Prostate gland (tissue), 2 donors: ENCODE results near the gene SENP8. TPM values are rescaled to one million over a fixed set of nuclear protein-coding genes. Genes with fewer than 3 reads are reported as not detected.

Source experiments
- DNase-seq: peaks from one replicate; pipeline ENCODE4 v3.0.0-alpha.2; 2019; ENCODE audit warnings: low spot score
- H3K27ac ChIP-seq, 2 donors: fragments of 200-600 bp; sonication (generic); 2 replicates each; pipeline ENCODE4 v1.5.1; 2017 to 2019
- H3K27me3 ChIP-seq: fragments of 200-600 bp; sonication (generic); replicated peaks from 2 replicates; pipeline ENCODE4 v1.5.1; 2019; ENCODE audit not compliant: insufficient read depth
- H3K36me3 ChIP-seq, 2 donors: fragments of 200-600 bp; sonication (generic); 1 replicate in 1 of 2; 2 replicates in 1 of 2; pipeline versions ENCODE4 v1.5.1 to v1.8.1; 2017 to 2019
- H3K4me1 ChIP-seq: fragments of 200-600 bp; sonication (generic); replicated peaks from 2 replicates; pipeline ENCODE4 v1.5.1; 2019
- H3K4me3 ChIP-seq, 2 donors: fragments of 200-600 bp; sonication (generic); 2 replicates each; pipeline ENCODE4 v1.5.1; 2017 to 2019
- H3K9me3 ChIP-seq: fragments of 200-600 bp; sonication (generic); 2 replicates; pipeline ENCODE4 v1.5.1; 2017
- POLR2A ChIP-seq: fragments of 450-650 bp; IDR thresholded peaks from one replicate; pipeline ENCODE4 v1.6.1; 2016; ENCODE audit warnings: antibody characterized with exemption, mild to moderate bottlenecking
- POLR2AphosphoS5 ChIP-seq: sonication (generic); formaldehyde crosslinking; IDR thresholded peaks from one replicate; pipeline ENCODE4 v1.6.1; 2017; ENCODE audit warnings: antibody characterized with exemption
- WGBS: methylation state at CpG from one replicate; pipeline ENCODE4 v1.1.5; 2018; 5-methylcytosine and 5-hydroxymethylcytosine counted together
- intact Hi-C: fragments of 100-400 bp; cut with DNase I; formaldehyde crosslinking; loops from one replicate; pipeline ENCODE4 v1.14.2; 2022
- total RNA-seq, 2 donors: library from RNA; depleted of rRNA; stranded (reverse); fragments of >200 nt; gene quantifications; one replicate each; pipeline ENCODE4 v1.1.0, GENCODE V29; 2016
- TF ChIP-seq, protein P1 (sequence below), 4 experiments: fragments of 200-600 bp in 2 of 4; fragments of 450-650 bp in 2 of 4; sonication (generic) in 2 of 4; IDR thresholded peaks; 1 replicate in 3 of 4; 2 replicates in 1 of 4; pipeline ENCODE4 v1.5.1; 2016 to 2019; ENCODE audit warnings: antibody characterized with exemption in 4 of 4, mild to moderate bottlenecking in 2 of 4, moderate library complexity in 2 of 4

SENP8 gene
- total RNA-seq, 2 donors from 2014 or later: 3.3 to 5.9 TPM

DNA sequence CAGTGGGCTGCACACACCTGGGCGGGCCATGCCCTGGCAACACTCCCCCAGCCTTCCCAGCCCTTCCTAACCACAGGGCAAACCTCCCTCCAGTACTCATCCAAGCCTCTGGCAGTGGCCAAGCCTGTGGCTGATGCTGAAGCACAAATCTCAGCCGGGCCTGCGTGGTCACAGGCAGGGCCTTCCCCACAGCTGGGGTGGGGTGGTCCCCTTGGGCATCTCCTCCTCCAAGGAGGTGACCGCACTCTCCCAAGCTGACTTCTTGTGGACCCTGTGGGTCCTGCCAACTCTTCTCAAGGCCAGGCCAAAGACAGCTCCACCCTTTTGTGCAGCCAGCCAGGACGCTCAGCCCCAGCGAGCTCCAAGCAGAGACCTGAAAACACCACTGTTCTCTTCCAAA, 58.0 kb downstream of the SENP8 start:
- H3K4me1 ChIP-seq: peaks cover 4% of the 10 kb centered on the region
- H3K27ac ChIP-seq: no peak overlapping the region
- no peaks in the 10 kb centered on the region for H3K9me3 ChIP-seq
- TF ChIP-seq, protein P1, sequence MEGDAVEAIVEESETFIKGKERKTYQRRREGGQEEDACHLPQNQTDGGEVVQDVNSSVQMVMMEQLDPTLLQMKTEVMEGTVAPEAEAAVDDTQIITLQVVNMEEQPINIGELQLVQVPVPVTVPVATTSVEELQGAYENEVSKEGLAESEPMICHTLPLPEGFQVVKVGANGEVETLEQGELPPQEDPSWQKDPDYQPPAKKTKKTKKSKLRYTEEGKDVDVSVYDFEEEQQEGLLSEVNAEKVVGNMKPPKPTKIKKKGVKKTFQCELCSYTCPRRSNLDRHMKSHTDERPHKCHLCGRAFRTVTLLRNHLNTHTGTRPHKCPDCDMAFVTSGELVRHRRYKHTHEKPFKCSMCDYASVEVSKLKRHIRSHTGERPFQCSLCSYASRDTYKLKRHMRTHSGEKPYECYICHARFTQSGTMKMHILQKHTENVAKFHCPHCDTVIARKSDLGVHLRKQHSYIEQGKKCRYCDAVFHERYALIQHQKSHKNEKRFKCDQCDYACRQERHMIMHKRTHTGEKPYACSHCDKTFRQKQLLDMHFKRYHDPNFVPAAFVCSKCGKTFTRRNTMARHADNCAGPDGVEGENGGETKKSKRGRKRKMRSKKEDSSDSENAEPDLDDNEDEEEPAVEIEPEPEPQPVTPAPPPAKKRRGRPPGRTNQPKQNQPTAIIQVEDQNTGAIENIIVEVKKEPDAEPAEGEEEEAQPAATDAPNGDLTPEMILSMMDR (IDR thresholded peaks at IDR 0.05): no peak
- TF ChIP-seq POLR2A: no peak
- no peak for TF ChIP-seq POLR2AphosphoS5
- WGBS: 84% methylated on average over 6 of the region's 6 CpGs
- H3K4me3 ChIP-seq: no peak overlapping the region
- no peaks in the 10 kb centered on the region for H3K36me3 ChIP-seq
- no peak for DNase-seq
- H3K27me3 ChIP-seq: no peaks in the 10 kb centered on the region
- intact Hi-C loops: no loop called here

DNA sequence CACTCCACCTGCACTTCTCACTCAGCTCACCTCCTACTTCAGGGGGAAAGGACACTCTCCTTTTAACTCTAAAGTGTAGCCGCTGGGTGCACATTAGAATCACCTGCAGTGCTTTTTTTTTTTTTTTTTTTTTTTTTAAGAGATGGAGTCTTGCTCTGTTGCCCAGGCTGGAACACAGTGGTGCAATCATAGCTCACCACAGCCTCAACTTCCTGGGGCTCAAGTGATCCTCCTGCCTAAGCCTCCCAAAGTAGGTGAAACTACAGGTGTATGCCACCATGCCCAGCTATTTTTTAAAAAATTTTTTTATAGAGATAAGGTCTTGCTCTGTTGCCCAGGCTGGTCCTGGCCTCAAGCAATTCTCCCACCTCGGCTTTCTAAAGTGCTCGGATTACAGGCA, 58.5 kb downstream of the SENP8 start:
- 87% methylated on average over 3 of the region's 3 CpGs for WGBS
- intact Hi-C loops: no loop called here
- TF ChIP-seq POLR2A (no peak), POLR2AphosphoS5 (no peak)
- TF ChIP-seq, protein P1 (IDR thresholded peaks at IDR 0.05): no peak
- Histone ChIP-seq H3K36me3 (no peaks in the 10 kb centered on the region), H3K4me3 (no peak overlapping the region), H3K27me3 (no peaks in the 10 kb centered on the region), H3K9me3 (no peaks in the 10 kb centered on the region), H3K27ac (no peak overlapping the region), H3K4me1 (peaks cover 4% of the 10 kb centered on the region)
- DNase-seq: no peak

DNA sequence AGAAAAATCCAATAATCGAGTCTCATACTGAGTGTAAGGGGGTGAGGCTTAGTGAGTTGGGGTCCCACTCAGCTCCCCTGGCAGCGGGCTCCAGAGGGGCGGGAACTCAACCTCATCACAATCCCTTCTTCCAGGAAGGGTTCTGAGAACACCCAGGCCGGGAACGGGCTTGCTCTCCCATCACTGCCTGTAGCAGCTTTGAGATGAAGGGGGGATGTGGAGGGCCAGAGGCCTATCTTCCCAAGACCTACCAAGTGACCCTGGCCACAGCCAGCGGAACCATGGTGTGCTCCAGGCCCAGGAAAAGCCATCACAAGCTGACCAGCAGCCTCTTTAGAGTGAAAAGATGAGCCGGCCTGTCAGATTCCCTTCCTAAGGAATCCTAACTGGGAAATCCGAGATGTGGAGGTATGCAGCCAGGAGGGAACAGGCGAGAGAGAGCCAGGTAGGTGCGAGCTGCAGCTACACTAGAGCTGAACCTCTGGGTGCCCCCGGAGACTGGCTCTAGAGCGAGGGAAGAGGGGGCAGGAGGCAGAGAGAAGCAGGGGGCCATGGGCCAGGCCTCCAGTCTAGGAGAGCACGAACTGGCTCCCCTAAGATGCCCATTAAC, 60.9 kb downstream of the SENP8 start:
- WGBS: 93% methylated on average over 13 of the region's 13 CpGs

DNA sequence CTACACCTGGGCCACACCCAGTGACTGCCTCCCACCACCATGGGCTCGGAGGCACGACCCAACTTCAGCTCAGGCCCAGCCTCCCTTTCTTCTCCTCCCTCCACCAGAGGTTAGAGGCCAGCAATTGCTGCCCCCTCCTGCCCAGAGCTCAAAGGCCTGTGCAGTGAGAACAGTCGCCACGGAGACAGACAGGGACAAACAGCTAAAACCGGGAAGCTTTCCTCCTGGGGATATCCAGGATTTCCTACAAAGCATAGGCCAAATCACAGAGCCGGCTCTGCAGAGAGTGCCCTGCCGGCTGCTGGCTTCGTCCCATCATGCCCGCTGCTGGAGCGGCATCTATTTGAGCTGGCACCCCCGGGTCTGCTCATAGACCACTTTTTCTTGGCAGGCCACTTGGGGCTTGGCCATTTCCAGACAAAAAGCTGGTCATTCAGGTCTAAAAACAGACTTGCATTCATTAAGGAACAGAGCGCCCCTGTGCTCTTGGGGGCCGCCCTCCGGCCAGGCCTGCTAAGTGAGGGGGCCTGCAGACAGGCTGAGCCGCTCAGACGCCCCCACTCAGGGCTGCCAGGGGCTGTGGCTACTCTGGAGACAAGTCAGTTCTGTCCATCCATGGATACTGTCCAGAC, 61.9 kb downstream of the SENP8 start:
- no peaks in the 10 kb centered on the region for H3K27me3 ChIP-seq
- peaks cover 4% of the 10 kb centered on the region for H3K4me1 ChIP-seq
- H3K9me3 ChIP-seq: no peaks in the 10 kb centered on the region
- DNase-seq: no peak
- intact Hi-C loops: no loop called here
- no peak overlapping the region for H3K4me3 ChIP-seq
- TF ChIP-seq, protein P1 (IDR thresholded peaks at IDR 0.05): no peak
- peak; percentile 12 for TF ChIP-seq POLR2AphosphoS5
- TF ChIP-seq POLR2A: no peak
- WGBS: 33% methylated on average over 16 of the region's 16 CpGs
- H3K36me3 ChIP-seq: no peaks in the 10 kb centered on the region
- no peak overlapping the region for H3K27ac ChIP-seq

More for the DNA sequence above, 60.9 kb downstream of the SENP8 start:
- no peak for DNase-seq
- intact Hi-C loops: no loop called here
- Histone ChIP-seq H3K36me3 (no peaks in the 10 kb centered on the region), H3K27me3 (no peaks in the 10 kb centered on the region), H3K4me1 (peaks cover 4% of the 10 kb centered on the region), H3K9me3 (no peaks in the 10 kb centered on the region), H3K27ac (no peak overlapping the region), H3K4me3 (no peak overlapping the region)
- TF ChIP-seq POLR2AphosphoS5 (no peak), POLR2A (no peak)
- TF ChIP-seq, protein P1 (IDR thresholded peaks at IDR 0.05): no peak

DNA sequence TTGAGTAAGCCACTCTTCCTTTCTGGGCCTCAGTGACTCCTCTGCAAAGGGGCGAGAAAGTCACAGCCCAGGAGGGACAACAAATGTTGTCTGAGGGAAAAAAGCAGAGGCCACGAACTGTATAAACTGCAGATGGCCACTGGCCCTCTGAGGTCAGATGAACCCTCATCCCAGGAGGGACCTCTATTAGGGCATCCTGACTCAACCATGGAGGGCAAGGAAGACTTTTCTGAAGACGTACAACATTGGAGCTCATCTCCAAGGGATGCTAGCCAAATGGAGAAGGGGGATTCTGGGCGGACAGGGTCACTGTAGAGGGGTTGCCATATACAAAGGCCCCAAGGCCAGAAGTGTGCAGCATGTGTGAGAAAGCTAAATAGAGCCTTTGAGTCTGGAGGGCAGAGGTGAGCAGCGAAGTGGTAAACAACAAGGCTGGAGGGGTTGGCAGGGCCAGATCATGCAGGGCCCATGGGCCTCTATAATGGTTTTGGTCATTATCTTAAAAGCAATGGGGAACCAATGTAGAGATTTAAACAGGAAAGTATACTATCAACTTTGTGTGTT, 62.6 kb downstream of the SENP8 start:
- TF ChIP-seq POLR2A (no peak), POLR2AphosphoS5 (no peak)
- no peak overlapping the region for H3K27ac ChIP-seq
- intact Hi-C loops: no loop called here

More for the DNA sequence above, 62.6 kb downstream of the SENP8 start:
- no peak for DNase-seq
- H3K4me3 ChIP-seq: no peak overlapping the region
- H3K36me3 ChIP-seq: no peaks in the 10 kb centered on the region
- no peaks in the 10 kb centered on the region for H3K9me3 ChIP-seq
- no peaks in the 10 kb centered on the region for H3K27me3 ChIP-seq
- no peaks in the 10 kb centered on the region for H3K4me1 ChIP-seq
- 92% methylated on average over 5 of the region's 5 CpGs for WGBS
